ENCODE data around the gene CEP89.
"Not testable (repeated sequence)": the region's sequence is repeated elsewhere in the genome, so short reads cannot be mapped to it uniquely, and the experiment has no call there.

The CEP89 gene

DNA sequence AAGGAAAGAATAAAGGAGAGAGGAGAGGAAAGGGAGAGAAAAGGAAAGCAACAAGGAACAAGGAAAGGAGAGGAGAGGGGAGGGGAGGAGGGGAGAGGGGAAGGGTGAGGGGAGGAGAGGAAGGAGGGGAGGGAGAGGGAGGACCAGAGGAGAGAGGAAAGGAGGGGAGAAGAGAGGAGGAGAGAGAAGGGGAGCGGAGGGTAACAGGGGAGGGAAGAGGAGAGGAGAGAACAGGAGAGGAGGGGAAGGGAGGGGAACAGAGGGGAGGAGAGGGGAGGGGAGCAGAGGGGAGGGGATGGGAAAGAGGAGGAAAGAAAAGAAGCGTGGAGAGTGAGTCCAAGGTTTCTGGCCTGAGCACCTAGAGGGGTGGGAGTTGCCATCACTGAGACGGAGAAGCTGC lies 27.0 kb upstream of the CEP89 start:
- no peak overlapping the region for H3K4me3 ChIP-seq (ENCODE audit: low read length)
- TF ChIP-seq, protein P1, sequence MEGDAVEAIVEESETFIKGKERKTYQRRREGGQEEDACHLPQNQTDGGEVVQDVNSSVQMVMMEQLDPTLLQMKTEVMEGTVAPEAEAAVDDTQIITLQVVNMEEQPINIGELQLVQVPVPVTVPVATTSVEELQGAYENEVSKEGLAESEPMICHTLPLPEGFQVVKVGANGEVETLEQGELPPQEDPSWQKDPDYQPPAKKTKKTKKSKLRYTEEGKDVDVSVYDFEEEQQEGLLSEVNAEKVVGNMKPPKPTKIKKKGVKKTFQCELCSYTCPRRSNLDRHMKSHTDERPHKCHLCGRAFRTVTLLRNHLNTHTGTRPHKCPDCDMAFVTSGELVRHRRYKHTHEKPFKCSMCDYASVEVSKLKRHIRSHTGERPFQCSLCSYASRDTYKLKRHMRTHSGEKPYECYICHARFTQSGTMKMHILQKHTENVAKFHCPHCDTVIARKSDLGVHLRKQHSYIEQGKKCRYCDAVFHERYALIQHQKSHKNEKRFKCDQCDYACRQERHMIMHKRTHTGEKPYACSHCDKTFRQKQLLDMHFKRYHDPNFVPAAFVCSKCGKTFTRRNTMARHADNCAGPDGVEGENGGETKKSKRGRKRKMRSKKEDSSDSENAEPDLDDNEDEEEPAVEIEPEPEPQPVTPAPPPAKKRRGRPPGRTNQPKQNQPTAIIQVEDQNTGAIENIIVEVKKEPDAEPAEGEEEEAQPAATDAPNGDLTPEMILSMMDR (conservative IDR thresholded peaks at IDR 0.05; ENCODE audit: low read depth, low read length) = no peak
- DNase-seq (ENCODE audit: low read depth) = no peak

GRCh38 chr19:32997716-32998355 lies 26.1 kb upstream of the CEP89 start:
- no peak for DNase-seq (ENCODE audit: low read depth)
- H3K4me3 ChIP-seq (ENCODE audit: low read length) = no peak overlapping the region
- TF ChIP-seq, protein P1 (conservative IDR thresholded peaks at IDR 0.05; ENCODE audit: low read depth, low read length) = no peak

DNA sequence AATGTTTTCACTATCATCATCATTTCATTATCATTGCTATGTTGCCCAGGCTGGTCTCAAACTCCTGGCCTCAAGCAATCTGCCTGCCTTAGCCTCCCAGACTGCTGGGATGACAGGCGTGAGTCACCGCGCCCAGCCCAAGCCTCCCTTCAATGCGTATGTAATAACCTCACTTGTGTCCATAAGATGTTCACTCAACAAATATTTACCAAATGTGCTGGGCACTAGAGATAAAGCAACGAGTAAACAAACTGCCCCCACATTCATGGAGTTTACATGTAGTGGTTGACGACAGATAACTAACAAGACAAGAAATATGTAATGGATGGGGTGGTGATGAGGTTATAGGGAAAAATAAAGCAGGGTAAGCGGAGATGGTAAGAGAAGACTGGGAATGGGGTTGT lies 25.3 kb upstream of the CEP89 start:
- H3K4me3 ChIP-seq (ENCODE audit: low read length); DNase-seq (ENCODE audit: low read depth): not testable (repeated sequence)

DNA sequence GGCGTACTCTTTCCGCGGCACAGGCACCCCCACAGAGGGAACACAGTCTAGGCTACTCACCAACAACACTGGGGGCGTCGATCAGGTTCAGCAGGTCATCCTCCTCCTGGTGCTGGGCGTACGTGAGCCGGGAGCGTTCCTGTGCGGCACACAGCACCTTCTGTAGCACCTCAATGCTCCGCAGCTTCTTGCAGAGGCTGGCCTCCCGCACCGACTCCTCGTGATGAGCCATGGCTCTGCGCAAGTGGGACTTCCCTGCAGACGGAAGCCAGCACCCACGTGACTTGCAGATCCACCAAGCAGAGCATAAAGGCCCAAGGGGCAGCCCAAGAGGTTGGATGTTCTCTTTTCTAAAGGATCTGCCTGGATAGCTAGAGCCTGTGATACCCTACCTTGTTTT lies 24.2 kb upstream of the CEP89 start:
- DNase-seq (ENCODE audit: low read depth); H3K4me3 ChIP-seq (ENCODE audit: low read length): not testable (repeated sequence)

GRCh38 chr19:32988724-32989123 lies 17.0 kb upstream of the CEP89 start:
- no peak overlapping the region for H3K4me3 ChIP-seq (ENCODE audit: low read length)
- DNase-seq (ENCODE audit: low read depth) = no peak
- TF ChIP-seq, protein P1 (conservative IDR thresholded peaks at IDR 0.05; ENCODE audit: low read depth, low read length) = no peak

- not testable (repeated sequence) for DNase-seq (ENCODE audit: low read depth); H3K4me3 ChIP-seq (ENCODE audit: low read length)
These were observed 16.5 kb upstream of the CEP89 start for GRCh38 chr19:32988254-32988653.

- not testable (repeated sequence) for DNase-seq (ENCODE audit: low read depth); H3K4me3 ChIP-seq (ENCODE audit: low read length)
These were observed 10.7 kb upstream of the CEP89 start for GRCh38 chr19:32982488-32982887.

GRCh38 chr19:32979807-32980206 lies 8.0 kb upstream of the CEP89 start:
- not testable (repeated sequence) for DNase-seq (ENCODE audit: low read depth); H3K4me3 ChIP-seq (ENCODE audit: low read length)

DNA sequence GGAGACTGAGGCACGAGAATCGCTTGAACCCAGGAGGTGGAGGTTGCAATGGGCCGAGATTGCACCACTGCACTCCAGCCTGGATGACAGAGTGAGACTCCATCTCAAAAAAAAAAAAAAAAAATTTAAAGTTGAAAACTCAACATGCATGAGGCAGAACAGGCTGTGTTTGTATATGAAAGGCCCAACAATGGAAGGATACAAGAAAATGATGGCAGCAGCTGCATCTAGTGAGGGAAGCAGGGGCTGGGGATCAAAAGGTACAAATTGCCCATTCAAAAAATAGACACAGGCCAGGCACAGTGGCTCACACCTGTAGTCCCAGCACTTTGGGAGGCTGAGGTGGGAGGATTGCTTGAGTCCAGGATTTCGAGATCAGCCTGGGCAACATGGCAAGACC lies 6.1 kb upstream of the CEP89 start:
- DNase-seq (ENCODE audit: low read depth); H3K4me3 ChIP-seq (ENCODE audit: low read length): not testable (repeated sequence)

GRCh38 chr19:32977280-32977679 lies 5.5 kb upstream of the CEP89 start:
- no peak overlapping the region for H3K4me3 ChIP-seq (ENCODE audit: low read length)
- TF ChIP-seq, protein P1 (conservative IDR thresholded peaks at IDR 0.05; ENCODE audit: low read depth, low read length) = no peak
- DNase-seq (ENCODE audit: low read depth) = no peak

Data from retinal pigment epithelial cell (primary cell).